WTC11 (cell line): Measurements from ENCODE around the gene RNF152. TPM values are rescaled to one million over a fixed set of nuclear protein-coding genes. Genes with fewer than 3 reads are reported as not detected.

Experiments
- ATAC-seq: fragments of 200-7000 bp; cut with Tn5 transposase; 2 replicates; pipeline ENCODE4 v1.10.0; 2021; ENCODE audit warnings: mild to moderate bottlenecking, moderate library complexity
- CTCF ChIA-PET: fragments of 300-600 bp; sonication (Branson Sonifier 250); formaldehyde crosslinking; loops from one replicate; lab custom pipeline; 2021; ENCODE audit warnings: antibody characterized with exemption; lab: Charles Lee
- POLR2A ChIA-PET: fragments of 350-600 bp; sonication (Branson Sonifier 250); formaldehyde crosslinking; loops from one replicate; lab custom pipeline; 2021; ENCODE audit warnings: antibody characterized with exemption; lab: Charles Lee
- DNase-seq: peaks from one replicate; pipeline ENCODE4 v3.0.0; 2021; ENCODE audit warnings: low spot score
- H3K27ac Mint-ChIP-seq: 2 replicates; pipeline ENCODE4 v1.8.0; 2021; ENCODE audit warnings: mixed read lengths
- H3K27me3 Mint-ChIP-seq: 2 replicates; pipeline ENCODE4 v1.8.0; 2021; ENCODE audit warnings: low read depth, mild to moderate bottlenecking, moderate library complexity, mixed read lengths
- H3K36me3 Mint-ChIP-seq: 2 replicates; pipeline ENCODE4 v1.8.0; 2021; ENCODE audit warnings: mixed read lengths
- H3K4me1 Mint-ChIP-seq: 2 replicates; pipeline ENCODE4 v1.8.0; 2022; ENCODE audit warnings: mixed read lengths
- H3K4me3 Mint-ChIP-seq: 2 replicates; pipeline ENCODE4 v1.8.0; 2021; ENCODE audit warnings: mild to moderate bottlenecking, moderate library complexity, mixed read lengths
- H3K9me3 Mint-ChIP-seq: 2 replicates; pipeline ENCODE4 v1.8.0; 2021; ENCODE audit warnings: mixed read lengths
- AR ChIP-seq: fragments of 250-450 bp; sonication (Bioruptor Pico); IDR thresholded peaks from 2 replicates; pipeline ENCODE4 v1.9.0; 2021; ENCODE audit warnings: mild to moderate bottlenecking
- ATF1 ChIP-seq: sonication (generic); formaldehyde crosslinking; IDR thresholded peaks from 2 replicates; pipeline ENCODE4 v1.8.1; 2023; ENCODE audit warnings: mild to moderate bottlenecking, moderate library complexity, missing genetic modification reagents
- ATF3 ChIP-seq: sonication (generic); formaldehyde crosslinking; conservative IDR thresholded peaks from 2 replicates; pipeline ENCODE4 v1.8.1; 2022; ENCODE audit warnings: mild to moderate bottlenecking, missing genetic modification reagents
- CREB1 ChIP-seq: sonication (generic); formaldehyde crosslinking; IDR thresholded peaks from 2 replicates; pipeline ENCODE4 v1.8.0; 2023; ENCODE audit warnings: mild to moderate bottlenecking, missing genetic modification reagents
- CREM ChIP-seq: sonication (generic); formaldehyde crosslinking; IDR thresholded peaks from 2 replicates; pipeline ENCODE4 v1.8.1; 2022; ENCODE audit warnings: mild to moderate bottlenecking, missing genetic modification reagents, moderate library complexity
- ESRRA ChIP-seq: sonication (generic); formaldehyde crosslinking; IDR thresholded peaks from 2 replicates; pipeline ENCODE4 v1.8.1; 2022; ENCODE audit warnings: mild to moderate bottlenecking, missing genetic modification reagents, borderline replicate concordance
- FOXJ3 ChIP-seq: sonication (generic); formaldehyde crosslinking; IDR thresholded peaks from 2 replicates; pipeline ENCODE4 v1.9.0; 2021; ENCODE audit warnings: missing genetic modification reagents, mild to moderate bottlenecking, borderline replicate concordance
- FOXK1 ChIP-seq: sonication (generic); formaldehyde crosslinking; IDR thresholded peaks from 2 replicates; pipeline ENCODE4 v1.8.0; 2022; ENCODE audit warnings: mild to moderate bottlenecking, moderate library complexity, missing genetic modification reagents
- GABPB1 ChIP-seq: sonication (generic); formaldehyde crosslinking; IDR thresholded peaks from 2 replicates; pipeline ENCODE4 v1.8.1; 2023; ENCODE audit warnings: mild to moderate bottlenecking, missing genetic modification reagents
- JAZF1 ChIP-seq: fragments of 250-450 bp; sonication (Bioruptor Pico); IDR thresholded peaks from 2 replicates; pipeline ENCODE4 v1.9.0; 2021; ENCODE audit warnings: moderate library complexity, mild to moderate bottlenecking, inconsistent platforms
- MAX ChIP-seq: sonication (generic); formaldehyde crosslinking; IDR thresholded peaks from 2 replicates; pipeline ENCODE4 v1.8.0; 2022; ENCODE audit warnings: mild to moderate bottlenecking, missing genetic modification reagents
- NR3C1 ChIP-seq: sonication (generic); formaldehyde crosslinking; conservative IDR thresholded peaks from 2 replicates; pipeline ENCODE4 v1.8.1; 2023; ENCODE audit warnings: low read depth, mild to moderate bottlenecking, missing genetic modification reagents
- PRRX2 ChIP-seq: fragments of 250-450 bp; sonication (Bioruptor Pico); IDR thresholded peaks from 2 replicates; pipeline ENCODE4 v1.8.0; 2021; ENCODE audit warnings: mild to moderate bottlenecking
- RELA ChIP-seq: sonication (generic); formaldehyde crosslinking; IDR thresholded peaks from 2 replicates; pipeline ENCODE4 v1.8.1; 2022; ENCODE audit warnings: missing genetic modification reagents, mild to moderate bottlenecking, borderline replicate concordance
- RORB ChIP-seq: fragments of 250-450 bp; sonication (Bioruptor Pico); IDR thresholded peaks from 2 replicates; pipeline ENCODE4 v1.9.0; 2021; ENCODE audit warnings: mild to moderate bottlenecking
- TP53 ChIP-seq: sonication (generic); formaldehyde crosslinking; IDR thresholded peaks from 2 replicates; pipeline ENCODE4 v1.8.1; 2023; ENCODE audit warnings: mild to moderate bottlenecking, missing genetic modification reagents
- ZNF232 ChIP-seq: sonication (generic); formaldehyde crosslinking; IDR thresholded peaks from 2 replicates; pipeline ENCODE4 v1.8.0; 2022; ENCODE audit warnings: mild to moderate bottlenecking, missing genetic modification reagents
- ZNF263 ChIP-seq: sonication (generic); formaldehyde crosslinking; IDR thresholded peaks from 2 replicates; pipeline ENCODE4 v1.8.1; 2022; ENCODE audit warnings: low read depth, mild to moderate bottlenecking, moderate library complexity, missing genetic modification reagents
- ZNF317 ChIP-seq: sonication (generic); formaldehyde crosslinking; IDR thresholded peaks from 2 replicates; pipeline ENCODE4 v1.8.1; 2023; ENCODE audit warnings: low read depth, mild to moderate bottlenecking, moderate library complexity, missing genetic modification reagents, borderline replicate concordance
- ZNF532 ChIP-seq: fragments of 250-450 bp; sonication (Bioruptor Pico); IDR thresholded peaks from 2 replicates; pipeline ENCODE4 v1.9.0; 2021; ENCODE audit warnings: mild to moderate bottlenecking, borderline replicate concordance
- total RNA-seq: library from RNA; stranded (reverse); gene quantifications from 3 replicates; pipeline ENCODE4 v1.2.3, GENCODE V29; 2021
- TF ChIP-seq, protein P1 (sequence below): fragments of 250-450 bp; sonication (Bioruptor Pico); IDR thresholded peaks from 2 replicates; pipeline ENCODE4 v1.9.0; 2021; ENCODE audit warnings: moderate library complexity, mild to moderate bottlenecking, inconsistent platforms, borderline replicate concordance
- TF ChIP-seq, protein P2 (sequence below): sonication (generic); formaldehyde crosslinking; IDR thresholded peaks from 2 replicates; pipeline ENCODE4 v1.8.0; 2022; ENCODE audit warnings: mild to moderate bottlenecking, missing genetic modification reagents

RNF152 gene
- total RNA-seq, 1 experiment from 2014 or later, result 3.7 TPM

GRCh38 chr18:61861372-61861771, 31.4 kb downstream of the RNF152 start:
- no peak for ATAC-seq
- CTCF ChIA-PET, result no interaction called here
- Mint-ChIP-seq H3K27me3 (no peaks in the 10 kb centered on the region), H3K9me3 (no peaks in the 10 kb centered on the region), H3K27ac (no peak overlapping the region), H3K4me1 (peaks cover 11% of the 10 kb centered on the region), H3K4me3 (no peak overlapping the region), H3K36me3 (no peaks in the 10 kb centered on the region)
- POLR2A ChIA-PET, result no interaction called here
- DNase-seq, result no peak
- TF ChIP-seq ZNF532 (CRISPR knock-in tag), result no peak
- no peak for TF ChIP-seq FOXJ3 (CRISPR knock-in tag)
- TF ChIP-seq, protein P1, sequence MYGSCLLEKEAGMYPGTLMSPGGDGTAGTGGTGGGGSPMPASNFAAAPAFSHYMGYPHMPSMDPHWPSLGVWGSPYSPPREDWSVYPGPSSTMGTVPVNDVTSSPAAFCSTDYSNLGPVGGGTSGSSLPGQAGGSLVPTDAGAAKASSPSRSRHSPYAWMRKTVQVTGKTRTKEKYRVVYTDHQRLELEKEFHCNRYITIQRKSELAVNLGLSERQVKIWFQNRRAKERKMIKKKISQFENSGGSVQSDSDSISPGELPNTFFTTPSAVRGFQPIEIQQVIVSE (CRISPR knock-in tag), result no peak
- no peak for TF ChIP-seq JAZF1 (CRISPR knock-in tag)
- TF ChIP-seq CREB1, result no peak
- no peak for TF ChIP-seq NR3C1 (CRISPR knock-in tag)
- TF ChIP-seq GABPB1 (CRISPR knock-in tag), result no peak
- 0 out of 2 replicates have a peak, but pooled peaks have one; percentile 29 for TF ChIP-seq MAX

DNA sequence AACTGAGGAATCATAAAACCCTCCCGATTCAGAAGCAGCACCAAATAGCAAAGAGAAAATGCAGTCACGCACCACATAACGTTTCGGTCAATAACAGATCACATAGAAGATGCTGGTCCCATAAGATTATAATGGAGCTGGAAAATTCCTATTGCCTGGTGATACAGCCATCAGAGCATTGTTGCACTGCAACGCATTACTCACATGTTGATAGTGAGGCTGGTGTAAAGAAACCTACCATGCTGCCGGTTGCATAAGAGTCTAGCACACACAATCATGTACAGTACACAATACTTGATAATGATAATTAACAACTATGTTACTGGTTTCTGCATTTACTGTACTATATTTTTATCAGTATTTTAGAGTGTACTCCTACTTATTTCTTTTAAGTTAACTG, 32.5 kb downstream of the RNF152 start:
- no peaks in the 10 kb centered on the region for H3K27me3 Mint-ChIP-seq
- H3K9me3 Mint-ChIP-seq, result no peaks in the 10 kb centered on the region
- H3K4me1 Mint-ChIP-seq, result peaks cover 11% of the 10 kb centered on the region
- no peak overlapping the region for H3K27ac Mint-ChIP-seq
- ChIA-PET CTCF (interaction anchor here (0.9 kb wide), 1 partner anchor 15 kb away, joined by 4 read pairs; no protein-coding TSS in a partner anchor), POLR2A (no interaction called here)
- no peak overlapping the region for H3K4me3 Mint-ChIP-seq
- TF ChIP-seq ATF1 (CRISPR knock-in tag) (no peak), ZNF263 (no peak), CREM (no peak), ZNF232 (CRISPR knock-in tag) (no peak)
- no peaks in the 10 kb centered on the region for H3K36me3 Mint-ChIP-seq
- DNase-seq (no peak), ATAC-seq (no peak)

DNA sequence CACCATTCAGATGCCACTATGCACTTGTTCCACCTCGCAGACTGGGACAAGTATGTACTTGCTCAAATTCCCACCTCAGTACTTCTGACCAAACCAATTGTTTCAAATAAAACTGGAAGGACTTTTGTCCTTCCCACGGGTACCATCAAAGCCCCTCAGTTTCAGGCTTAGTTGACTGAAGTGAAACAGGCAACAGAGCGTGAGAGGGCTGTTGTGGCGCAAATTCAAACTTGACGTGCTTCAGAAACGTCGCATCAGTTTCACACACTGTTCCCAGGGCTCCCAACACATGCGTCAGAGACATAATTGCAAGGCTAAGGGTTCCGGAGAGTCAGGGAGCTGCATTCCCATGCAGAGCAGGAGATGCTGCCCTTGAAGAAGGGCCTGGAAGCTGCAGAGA, 33.7 kb downstream of the RNF152 start:
- Mint-ChIP-seq H3K27ac (no peak overlapping the region), H3K4me1 (peaks cover 11% of the 10 kb centered on the region), H3K36me3 (no peaks in the 10 kb centered on the region), H3K9me3 (no peaks in the 10 kb centered on the region), H3K4me3 (no peak overlapping the region), H3K27me3 (no peaks in the 10 kb centered on the region)
- CTCF ChIA-PET, result no interaction called here
- POLR2A ChIA-PET, result no interaction called here
- no peak for ATAC-seq
- DNase-seq, result no peak
- TF ChIP-seq ESRRA (CRISPR knock-in tag), result no peak
- TF ChIP-seq PRRX2, result no peak
- TF ChIP-seq RELA, result no peak
- no peak for TF ChIP-seq FOXK1 (CRISPR knock-in tag)
- TF ChIP-seq RORB (CRISPR knock-in tag), result no peak
- no peak for TF ChIP-seq ZNF317 (CRISPR knock-in tag)
- TF ChIP-seq AR (CRISPR knock-in tag), result no peak
- TF ChIP-seq TP53 (CRISPR knock-in tag), result no peak
- TF ChIP-seq ATF3 (CRISPR knock-in tag), result no peak
- TF ChIP-seq, protein P2, sequence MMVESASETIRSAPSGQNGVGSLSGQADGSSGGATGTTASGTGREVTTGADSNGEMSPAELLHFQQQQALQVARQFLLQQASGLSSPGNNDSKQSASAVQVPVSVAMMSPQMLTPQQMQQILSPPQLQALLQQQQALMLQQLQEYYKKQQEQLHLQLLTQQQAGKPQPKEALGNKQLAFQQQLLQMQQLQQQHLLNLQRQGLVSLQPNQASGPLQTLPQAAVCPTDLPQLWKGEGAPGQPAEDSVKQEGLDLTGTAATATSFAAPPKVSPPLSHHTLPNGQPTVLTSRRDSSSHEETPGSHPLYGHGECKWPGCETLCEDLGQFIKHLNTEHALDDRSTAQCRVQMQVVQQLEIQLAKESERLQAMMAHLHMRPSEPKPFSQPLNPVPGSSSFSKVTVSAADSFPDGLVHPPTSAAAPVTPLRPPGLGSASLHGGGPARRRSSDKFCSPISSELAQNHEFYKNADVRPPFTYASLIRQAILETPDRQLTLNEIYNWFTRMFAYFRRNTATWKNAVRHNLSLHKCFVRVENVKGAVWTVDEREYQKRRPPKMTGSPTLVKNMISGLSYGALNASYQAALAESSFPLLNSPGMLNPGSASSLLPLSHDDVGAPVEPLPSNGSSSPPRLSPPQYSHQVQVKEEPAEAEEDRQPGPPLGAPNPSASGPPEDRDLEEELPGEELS (CRISPR knock-in tag), result no peak
